Umbilical cord (tissue), 2 donors: ENCODE measurements around the gene ARMCX5. TPM values are rescaled to one million over a fixed set of nuclear protein-coding genes. Genes with fewer than 3 reads are reported as not detected.

Experiments
- DNase-seq: peaks from one replicate; pipeline ENCODE4 v3.0.0-alpha.2; 2015; ENCODE audit warnings: low spot score
- total RNA-seq: library from RNA; depleted of rRNA; stranded (reverse); fragments of >200 nt; gene quantifications from one replicate; pipeline ENCODE4 v1.2.3, GENCODE V29; 2014; ENCODE audit warnings: low replicate concordance; ENCODE audit not compliant: insufficient read depth

The ARMCX5 gene
- 18.1 TPM for total RNA-seq

DNA sequence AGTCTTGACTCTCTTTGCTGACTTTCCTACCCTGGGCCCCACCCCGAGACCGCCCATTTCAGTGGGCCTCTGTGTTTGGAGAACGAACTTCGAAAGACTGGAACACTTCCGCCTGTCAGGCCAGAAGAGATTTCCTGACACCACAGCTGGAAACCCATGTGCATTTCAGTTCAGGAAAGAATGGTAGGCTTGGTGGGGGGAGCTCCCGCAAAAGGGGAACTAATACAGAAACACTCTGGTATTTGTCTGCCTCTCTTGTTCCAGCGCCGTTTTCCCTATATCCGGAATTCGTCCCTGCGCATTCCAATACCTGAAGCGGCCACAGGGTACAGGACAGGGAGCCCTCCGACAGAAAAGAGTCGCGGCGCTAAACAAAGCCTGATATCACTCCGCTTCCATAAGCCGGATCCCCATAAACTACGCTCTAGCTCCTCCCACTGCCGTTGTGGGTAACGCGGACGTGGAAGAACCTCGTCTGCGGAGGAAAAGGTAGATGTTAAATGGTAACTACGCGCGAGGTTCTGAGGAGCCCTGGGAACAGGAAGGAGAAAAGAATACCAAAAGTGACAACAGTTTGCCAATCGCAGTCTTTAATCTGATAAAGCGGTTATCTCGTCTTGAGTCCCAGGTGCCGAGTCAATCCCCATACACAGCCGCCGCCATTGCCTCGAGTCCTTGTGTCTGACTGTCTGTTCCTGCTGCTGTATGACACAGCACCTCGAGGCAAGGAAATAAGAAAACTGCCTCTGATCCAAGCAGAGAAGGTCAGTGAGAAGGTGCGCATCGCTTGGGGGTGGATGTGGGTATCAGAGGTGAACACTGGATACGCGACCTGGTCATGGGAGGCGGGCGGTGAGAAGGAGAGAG is at the start of gene ARMCX5:
Gene ARMCX5, plus strand, starts transcription at position 432 of the 867 bp plus-strand sequence. CDS start 2,627 bp downstream, outside the sequence.
- peak; percentile 90 for DNase-seq

DNA sequence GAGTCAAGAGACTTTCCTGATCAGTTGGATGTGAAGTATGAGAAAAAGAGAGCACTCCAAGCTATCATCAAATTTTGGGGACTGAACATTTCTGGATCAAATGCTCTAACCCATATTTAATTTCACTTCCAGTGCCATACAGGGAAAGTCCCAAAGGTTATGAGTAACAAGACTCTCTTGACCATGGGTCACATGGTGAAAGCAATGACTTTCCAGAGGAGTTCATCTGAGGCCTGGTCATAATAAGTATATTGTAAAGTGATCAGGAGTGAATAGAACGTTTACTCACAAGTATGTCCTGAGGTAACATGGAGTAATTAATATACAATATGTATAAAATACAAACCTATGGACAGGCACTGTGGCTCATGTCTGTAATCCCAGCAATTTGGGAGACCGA is 40.7 kb upstream of the ARMCX5 start:
- no peak for DNase-seq

DNA sequence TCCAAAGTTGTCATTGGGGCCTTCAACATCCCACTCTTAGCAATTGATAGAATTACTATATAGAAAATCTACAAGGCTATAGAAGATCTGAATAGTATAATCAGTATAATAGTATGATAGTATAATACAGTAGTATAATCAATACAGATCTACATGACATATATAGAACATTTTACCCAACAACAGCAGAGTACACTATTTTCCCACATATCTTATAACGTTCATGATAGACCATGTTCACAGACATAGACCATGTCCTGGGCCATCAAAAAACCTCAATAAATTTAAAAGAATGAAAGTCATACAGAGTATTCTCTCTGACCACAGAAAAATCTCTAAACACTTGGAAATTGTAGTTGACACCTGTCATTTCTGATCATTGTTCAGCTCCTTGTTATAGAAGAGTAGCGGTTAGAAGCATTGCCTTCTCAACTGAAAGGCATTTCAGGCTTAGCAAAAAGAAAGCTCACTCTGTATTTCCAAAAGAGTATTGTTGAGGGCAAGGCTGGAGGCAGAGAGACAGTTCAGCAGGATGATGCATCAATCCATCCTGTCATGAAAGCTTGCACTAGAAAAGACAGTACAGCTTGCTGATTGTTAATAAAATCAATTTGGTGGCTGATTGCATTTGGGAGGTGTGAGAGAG is 38.8 kb upstream of the ARMCX5 start:
- no peak for DNase-seq

DNA sequence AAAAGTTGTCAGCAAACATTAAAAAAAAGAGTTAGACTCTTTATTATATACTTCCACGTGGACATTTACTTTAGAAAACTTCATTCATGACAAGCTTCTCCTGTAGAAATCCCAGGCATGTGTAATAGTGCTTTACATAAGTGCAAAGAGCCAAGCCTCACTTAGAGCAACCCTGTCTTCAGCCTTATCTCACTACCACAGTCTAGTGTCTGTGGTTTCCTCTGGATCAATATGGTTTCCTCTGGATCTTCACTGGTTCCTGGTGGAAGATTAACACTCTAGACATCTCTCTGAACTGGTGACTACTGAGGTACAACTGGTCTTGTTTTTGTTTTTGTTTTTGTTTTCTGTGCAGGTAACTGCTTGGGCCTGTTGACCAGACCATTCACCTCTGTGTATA is 18.4 kb upstream of the ARMCX5 start:
- no peak for DNase-seq

DNA sequence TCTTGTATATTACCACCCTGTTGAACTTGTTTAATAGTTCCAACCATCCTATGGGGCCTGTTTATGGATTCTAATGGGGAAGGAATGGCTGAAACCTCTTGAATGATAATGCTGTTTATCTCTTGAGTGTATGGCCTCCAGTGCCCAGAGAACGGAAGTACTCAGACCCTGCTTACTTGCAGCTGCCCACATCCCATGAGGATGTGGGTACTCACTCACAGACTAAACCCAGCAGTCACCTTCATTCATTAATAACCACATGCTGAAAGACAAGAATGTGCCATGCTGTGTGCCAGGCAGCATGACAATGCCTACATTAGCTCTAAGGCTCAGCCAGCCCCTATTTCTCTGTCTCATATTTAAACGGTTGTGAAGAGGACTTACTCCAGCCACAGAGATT is 5.9 kb upstream of the ARMCX5 start:
- no peak for DNase-seq

DNA sequence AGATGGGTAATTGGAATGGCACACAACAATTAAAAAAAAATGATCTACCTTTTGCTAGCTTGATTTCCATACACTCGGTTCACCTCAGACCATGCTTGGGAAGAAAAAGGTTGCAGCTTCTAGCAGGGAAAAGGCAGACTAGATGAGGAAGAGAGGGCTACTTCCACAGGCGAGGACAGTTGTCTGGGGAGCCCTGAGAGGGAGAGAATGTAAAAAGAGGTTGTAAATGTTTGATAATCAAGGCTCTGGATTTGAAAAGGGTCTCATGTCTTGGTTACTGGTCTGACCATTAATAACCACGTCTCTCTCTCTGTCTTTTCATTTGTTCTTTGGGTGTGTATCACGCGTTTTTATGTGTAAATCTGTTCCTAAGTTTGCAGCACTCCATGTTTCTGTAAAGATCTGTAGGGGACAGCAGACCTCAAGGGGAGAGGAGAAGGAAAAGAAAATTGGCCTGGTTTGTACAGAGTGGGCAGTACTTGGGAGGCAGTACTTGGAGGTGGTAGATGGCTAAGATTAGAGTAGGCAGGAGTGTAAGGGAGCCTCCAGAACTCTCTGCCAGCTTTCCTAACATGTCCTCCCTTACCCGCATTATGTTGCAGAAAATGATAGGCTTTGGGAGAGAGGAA is 750 bp downstream of the ARMCX5 start:
- DNase-seq = peak; percentile 22

DNA sequence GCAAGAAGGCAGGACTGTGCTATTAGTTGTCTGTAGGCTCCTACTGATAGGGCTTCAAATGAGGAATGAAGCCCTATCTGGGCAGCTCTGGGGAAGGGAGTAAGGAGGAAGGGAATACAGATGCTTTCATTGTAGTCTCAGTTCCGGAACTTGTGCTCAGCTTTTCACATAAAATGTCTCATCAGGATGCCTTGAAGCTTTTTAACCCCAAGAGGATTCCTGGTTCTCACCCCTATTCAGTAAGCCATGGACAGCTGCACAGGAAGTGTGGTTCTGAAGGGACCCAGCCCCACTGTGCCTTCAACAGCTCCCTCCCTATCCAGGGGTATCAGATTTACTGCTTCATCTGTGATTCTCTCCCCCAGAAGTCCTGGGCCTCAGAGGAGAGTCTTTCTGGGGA is 5.0 kb downstream of the ARMCX5 start:
- DNase-seq = no peak

DNA sequence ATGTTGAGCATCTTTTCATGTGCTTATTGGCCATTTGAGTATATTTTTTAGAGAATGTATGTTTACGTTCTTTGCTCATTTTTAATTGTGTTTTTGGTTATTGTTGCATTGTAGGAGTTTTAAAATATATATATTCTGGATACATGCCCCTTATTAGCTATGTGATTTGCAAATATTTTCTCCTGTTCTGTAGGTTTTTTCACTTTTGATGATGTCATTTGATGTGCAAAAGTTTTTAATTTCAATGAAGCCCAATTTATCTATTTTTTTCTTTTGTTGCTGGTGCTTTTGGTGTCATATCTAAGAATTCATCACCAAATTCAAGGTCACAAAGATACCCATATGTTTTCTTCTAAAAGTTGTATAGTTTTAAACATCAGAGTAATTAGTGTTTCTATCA is 6.8 kb downstream of the ARMCX5 start:
- DNase-seq = no peak

DNA sequence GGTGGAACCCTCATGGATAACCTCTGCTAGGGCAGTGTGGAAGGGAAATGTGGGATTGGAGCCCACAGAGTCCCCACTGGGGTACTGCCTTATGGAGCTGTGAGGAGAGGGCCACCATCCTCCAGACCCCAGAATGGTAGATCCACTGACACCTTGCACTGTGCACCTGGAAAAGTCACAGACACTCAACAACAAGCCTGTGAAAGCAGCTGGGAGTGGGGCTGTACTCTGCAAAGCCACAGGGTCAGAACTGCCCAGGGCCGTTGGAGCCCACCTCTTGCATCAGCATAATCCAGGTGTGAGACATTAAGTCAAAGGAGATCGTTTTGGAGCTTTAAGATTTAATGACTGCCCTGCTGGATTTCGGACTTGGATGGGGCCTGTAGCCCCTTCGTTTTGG is 11.6 kb downstream of the ARMCX5 start:
- no peak for DNase-seq

DNA sequence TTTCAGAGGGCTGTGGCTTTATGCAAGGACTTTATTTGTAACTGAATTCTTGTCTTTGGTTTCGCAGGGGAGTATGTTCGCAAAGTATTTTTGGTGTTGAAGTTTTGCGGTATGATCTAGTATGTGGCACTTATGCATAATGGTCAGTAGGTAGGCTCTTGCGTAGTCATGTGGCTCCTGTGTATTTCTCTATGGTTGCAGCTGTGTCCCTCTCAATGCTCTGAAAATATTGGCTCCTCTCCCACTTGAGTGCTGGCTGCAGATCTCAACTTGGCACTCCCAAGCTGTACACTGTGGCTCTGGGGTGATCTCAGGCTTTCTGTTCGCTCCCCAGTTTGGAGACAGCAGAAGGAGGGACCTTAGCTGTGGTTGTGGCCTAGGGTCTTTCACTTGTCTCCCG is 24.8 kb downstream of the ARMCX5 start:
- no peak for DNase-seq

DNA sequence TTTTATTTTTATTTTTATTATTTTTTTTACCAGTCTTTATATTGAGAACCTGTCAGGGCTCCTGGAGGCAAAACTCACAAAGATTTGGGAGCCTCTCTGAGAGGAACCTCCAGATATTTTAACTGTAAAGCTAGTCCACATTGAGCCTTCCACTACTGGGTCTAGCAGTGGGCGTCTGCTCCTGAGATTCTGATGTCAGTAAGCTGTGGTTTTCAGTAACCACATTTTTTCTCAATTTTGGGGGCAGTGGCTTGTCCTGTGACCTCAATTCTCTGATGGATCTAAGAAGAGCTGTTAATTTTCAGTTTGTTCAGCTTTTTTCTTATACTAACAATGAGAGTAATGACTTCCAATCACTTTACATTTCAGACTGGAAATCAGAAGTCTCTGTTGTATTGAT is 28.3 kb downstream of the ARMCX5 start:
- DNase-seq = no peak

DNA sequence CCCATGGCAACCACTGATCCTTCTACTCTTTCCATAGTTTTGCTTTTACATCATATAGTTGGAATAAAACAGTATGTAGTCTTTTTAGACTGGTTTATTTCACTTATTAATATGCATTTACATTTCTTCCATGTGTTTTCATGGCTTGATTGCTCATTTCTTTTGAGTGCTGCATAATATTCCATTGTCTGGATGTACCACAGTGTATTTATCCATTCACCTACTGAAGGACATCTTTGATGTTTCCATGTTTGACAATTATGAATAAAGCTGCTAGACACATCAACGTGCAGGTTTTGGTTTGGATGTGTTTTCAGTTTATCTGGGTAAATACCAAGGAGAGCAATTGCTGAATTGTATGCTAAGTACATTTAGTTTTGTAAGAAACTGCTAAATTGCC is 38.2 kb downstream of the ARMCX5 start:
- DNase-seq = no peak

DNA sequence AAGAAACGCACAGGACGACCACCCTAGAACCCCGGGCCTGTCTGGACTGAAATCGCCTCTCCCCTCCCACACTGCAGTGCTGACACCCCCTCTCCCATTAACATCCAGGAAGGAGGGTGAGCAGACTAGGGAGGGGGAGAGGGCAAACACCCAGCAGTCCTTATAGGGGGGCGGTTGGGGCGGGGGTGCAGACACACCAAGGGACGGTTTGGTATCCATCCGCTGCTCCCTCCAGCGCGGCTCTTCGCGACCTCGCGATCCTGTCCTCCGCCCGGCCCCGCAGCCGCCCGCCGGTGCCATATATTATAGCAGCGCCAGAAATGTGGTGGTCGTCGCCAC is 51.6 kb downstream of the ARMCX5 start:
- DNase-seq = no peak

DNA sequence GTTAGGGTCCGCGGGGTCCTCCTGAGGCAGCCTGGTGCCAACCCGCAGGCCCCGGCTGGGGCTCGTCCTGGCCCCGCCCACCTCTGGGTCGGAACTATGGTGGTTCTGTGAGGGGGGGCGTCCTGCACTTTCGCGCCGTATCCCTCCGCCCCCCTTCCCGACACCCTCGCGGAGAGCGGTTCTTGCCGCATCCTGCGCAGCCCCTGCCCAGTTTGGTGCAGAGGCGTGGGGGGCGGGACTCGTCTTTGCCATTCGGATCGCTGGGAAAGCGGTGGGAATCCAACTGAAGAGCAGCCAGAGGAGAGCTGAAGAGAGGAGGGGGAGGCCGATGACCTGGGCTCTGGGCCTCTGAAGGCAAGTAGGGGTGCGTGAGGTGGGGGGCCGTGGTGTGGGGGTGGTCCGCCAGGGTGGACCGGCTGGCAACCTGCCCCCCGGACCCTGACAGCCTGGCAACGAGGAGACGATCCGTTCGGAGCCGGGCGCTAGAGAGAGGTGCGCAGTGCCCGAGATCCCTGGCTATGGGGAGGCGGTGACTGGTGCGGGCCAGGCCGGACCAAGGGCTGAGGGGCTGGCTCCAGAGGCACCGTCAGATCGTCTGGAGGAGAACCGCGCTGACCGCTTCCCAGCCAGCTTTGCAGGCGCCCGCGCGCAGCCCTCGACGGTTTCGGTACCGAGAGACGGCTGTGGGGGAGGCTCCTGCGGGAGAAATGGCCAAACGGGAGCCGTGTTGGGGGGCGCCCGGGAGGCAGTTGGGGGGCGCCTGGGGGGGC is 52.1 kb downstream of the ARMCX5 start, which contains the start of gene GPRASP1:
Gene GPRASP1, plus strand, starts transcription at position 242 of the 770 bp plus-strand sequence. CDS start 2,431 bp downstream, outside the sequence.
- DNase-seq = peak; percentile 59

DNA sequence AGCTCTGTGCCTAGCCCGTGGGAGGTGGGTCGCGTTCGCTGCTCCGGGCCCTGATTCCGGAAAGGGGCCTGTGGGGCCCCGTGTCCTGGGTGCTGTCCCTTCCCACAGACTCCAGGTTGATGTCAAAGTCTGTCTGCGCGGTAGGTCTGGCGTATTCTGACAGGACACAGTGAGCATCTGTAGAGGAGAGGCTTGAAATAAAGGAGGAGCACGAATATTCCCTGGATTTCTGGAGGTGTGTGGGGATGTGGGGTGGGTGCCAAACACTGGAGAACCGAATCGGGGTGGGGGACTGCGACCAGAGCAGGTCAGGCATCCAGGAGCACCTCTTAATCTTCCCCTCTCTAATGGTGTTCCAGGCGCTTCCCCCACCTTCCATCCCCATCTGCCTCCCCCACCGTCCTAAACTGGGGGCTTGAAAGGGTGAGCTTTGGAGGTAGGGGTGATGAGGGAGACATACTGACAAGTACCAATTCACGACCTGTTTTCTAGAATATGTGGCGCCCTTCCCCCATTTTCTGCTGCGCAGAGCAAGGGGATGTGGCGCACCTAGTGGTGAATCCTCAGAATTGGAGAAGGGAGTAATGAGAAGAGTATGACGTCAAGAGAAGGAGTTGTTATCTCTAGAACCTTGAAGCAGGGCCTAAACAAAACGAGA is 52.8 kb downstream of the ARMCX5 start:
- peak; percentile 55 for DNase-seq

Other genes with a start within 250 kb of the ARMCX5 start
- not detected for gene NXF2B, start 159.5 kb upstream of the ARMCX5 start, total RNA-seq
- gene TCP11X2, start 127.7 kb upstream of the ARMCX5 start, total RNA-seq = not detected
- 25.8 TPM for gene TMSB15A, start 82.8 kb upstream of the ARMCX5 start, total RNA-seq
- gene GPRASP1, start 52.0 kb downstream of the ARMCX5 start, total RNA-seq = 13.2 TPM
- gene GPRASP2, start 112.9 kb downstream of the ARMCX5 start, total RNA-seq = 14.9 TPM
- 7.0 TPM for gene GPRASP3, start 121.2 kb downstream of the ARMCX5 start, total RNA-seq